ENCODE data around the gene ZFP36.
"Not testable (repeated sequence)": the region's sequence is repeated elsewhere in the genome, so short reads cannot be mapped to it uniquely, and the experiment has no call there.

ZFP36 gene

GRCh38 chr19:39406656-39407409 lies at the start of gene ZFP36:
TSS of gene ZFP36 (plus strand) at chr19:39406847. CDS start at chr19:39406905, 58 bp downstream.
- DNase-seq: no peak

- DNase-seq: no peak
Observed at GRCh38 chr19:39359026-39359425, 47.6 kb upstream of the ZFP36 start.

GRCh38 chr19:39360599-39360998 lies 46.0 kb upstream of the ZFP36 start:
- no peak for DNase-seq

- no peak for DNase-seq
Observed at GRCh38 chr19:39362682-39363657, 43.7 kb upstream of the ZFP36 start.

- no peak for DNase-seq
Observed at GRCh38 chr19:39363901-39364457, 42.7 kb upstream of the ZFP36 start.

- DNase-seq: no peak
Observed at GRCh38 chr19:39365531-39365930, 41.1 kb upstream of the ZFP36 start.

- DNase-seq: no peak
Observed at GRCh38 chr19:39369200-39369599, 37.4 kb upstream of the ZFP36 start.

GRCh38 chr19:39370735-39371134 lies 35.9 kb upstream of the ZFP36 start:
- DNase-seq: no peak

GRCh38 chr19:39372047-39372802 lies 34.4 kb upstream of the ZFP36 start:
- DNase-seq: no peak

GRCh38 chr19:39372941-39373340 lies 33.7 kb upstream of the ZFP36 start:
- no peak for DNase-seq

GRCh38 chr19:39375929-39376328 lies 30.7 kb upstream of the ZFP36 start:
- DNase-seq: no peak

GRCh38 chr19:39377373-39378362 lies 29.0 kb upstream of the ZFP36 start:
- no peak for DNase-seq

- not testable (repeated sequence) for DNase-seq
Observed at GRCh38 chr19:39379366-39379765, 27.3 kb upstream of the ZFP36 start.

GRCh38 chr19:39379865-39380396 lies 26.7 kb upstream of the ZFP36 start:
- no peak for DNase-seq

- DNase-seq: no peak
Observed at GRCh38 chr19:39380521-39381502, 25.8 kb upstream of the ZFP36 start.

- no peak for DNase-seq
Observed at GRCh38 chr19:39381910-39382611, 24.6 kb upstream of the ZFP36 start.

- no peak for DNase-seq
Observed at GRCh38 chr19:39382991-39383828, 23.4 kb upstream of the ZFP36 start.
